GDM1 (cell line): ENCODE results near the gene BUD23.
A peak's percentile ranks its signal among the peaks of the same experiment; 100 is the strongest.
"Not testable (repeated sequence)": the region's sequence is repeated elsewhere in the genome, so short reads cannot be mapped to it uniquely, and the experiment has no call there.

ENCODE experiments used
- DNase-seq: peaks from one replicate; lab custom pipeline; 2025; lab: John Stamatoyannopoulos, UW

BUD23 gene

GRCh38 chr7:73701357-73701995 is 18.1 kb downstream of the BUD23 start:
- no peak for DNase-seq

DNA sequence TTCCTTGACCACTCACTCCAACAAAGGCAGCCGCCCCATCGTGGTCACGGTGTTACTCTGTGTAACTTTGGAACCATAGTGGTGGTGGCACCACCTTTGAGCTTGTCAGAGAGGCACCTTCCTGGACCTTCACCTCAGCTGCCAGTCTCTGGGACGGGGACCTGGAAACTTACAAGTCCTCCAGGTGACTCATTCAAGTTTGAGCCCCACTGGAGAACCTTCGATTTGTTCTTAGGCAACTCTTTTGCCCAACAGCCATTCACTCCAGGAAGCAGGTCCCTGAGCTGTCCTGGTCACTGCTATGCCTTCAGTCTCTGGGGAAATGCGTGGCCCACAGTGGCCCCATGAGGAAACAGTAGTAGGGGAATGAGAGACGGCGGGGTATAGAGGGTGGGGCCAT is 18.8 kb downstream of the BUD23 start:
- DNase-seq = no peak

- no peak for DNase-seq
These were observed 19.3 kb downstream of the BUD23 start for GRCh38 chr7:73702665-73703064.

DNA sequence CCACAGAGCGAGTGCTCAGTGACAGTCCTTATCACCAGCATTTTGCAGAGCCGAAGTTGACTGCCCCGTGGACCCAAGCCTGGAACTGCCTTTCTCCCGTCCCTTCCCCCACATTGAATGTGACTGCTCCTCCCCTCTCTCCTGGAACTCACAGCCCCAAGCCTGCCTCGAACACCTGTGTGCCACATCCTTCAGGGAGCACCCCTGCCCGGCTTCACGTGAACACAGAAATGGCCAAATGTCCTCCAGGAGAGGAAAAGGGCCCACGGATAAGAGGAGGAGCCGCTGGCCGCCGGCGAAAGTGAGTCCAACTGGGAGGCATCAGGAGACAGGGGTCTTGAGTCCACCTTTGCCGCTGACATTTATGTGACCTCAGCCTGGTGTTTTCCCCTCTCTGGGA is 19.8 kb downstream of the BUD23 start:
- no peak for DNase-seq

GRCh38 chr7:73703757-73704639 is 20.6 kb downstream of the BUD23 start:
- DNase-seq = no peak

DNA sequence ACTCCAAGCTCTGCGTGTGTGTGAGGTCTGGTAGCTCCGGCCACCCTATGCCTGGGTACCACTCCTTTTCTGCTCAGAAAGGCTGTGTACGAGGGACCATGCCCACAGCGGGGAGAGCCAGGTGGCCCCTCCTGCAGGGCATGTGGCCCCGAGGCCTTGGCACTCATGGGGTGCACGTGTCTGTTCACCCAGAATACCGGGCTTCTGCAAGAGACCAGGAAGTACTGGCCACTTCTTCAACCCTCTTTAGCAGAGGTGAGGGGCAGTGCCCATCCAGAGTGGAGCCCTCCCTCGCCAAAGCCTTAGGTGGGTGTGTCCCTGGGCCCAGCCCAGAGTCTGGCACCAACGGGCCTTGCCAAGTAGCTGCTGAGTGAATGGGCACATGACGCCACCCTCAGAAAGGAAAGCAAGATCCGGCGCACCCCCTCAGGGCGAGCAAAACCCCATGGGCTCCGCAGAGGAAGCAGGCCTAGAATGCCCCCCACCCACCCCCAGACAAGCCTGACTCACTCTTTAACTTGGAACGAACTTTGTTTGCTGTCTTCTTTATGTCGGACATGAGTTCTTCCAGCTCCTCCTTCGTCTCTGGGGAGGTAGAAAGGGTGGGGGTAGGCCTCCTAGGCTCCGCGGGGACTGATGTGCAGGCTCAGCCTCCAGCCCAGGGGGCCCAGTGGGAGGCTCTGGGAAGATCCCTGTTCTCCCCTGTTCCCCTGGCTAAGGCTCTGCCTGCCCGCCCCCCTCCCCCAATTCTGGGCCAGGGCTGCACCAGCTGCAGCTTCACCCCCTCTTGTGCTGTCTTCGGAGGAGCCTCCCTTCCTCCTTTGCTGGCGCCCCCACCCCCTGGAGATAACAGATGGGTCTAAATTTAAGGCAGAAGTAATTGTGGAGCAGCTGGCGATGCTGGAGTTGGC is 21.5 kb downstream of the BUD23 start:
- DNase-seq = no peak

GRCh38 chr7:73705551-73705920 is 22.1 kb downstream of the BUD23 start:
- no peak for DNase-seq

DNA sequence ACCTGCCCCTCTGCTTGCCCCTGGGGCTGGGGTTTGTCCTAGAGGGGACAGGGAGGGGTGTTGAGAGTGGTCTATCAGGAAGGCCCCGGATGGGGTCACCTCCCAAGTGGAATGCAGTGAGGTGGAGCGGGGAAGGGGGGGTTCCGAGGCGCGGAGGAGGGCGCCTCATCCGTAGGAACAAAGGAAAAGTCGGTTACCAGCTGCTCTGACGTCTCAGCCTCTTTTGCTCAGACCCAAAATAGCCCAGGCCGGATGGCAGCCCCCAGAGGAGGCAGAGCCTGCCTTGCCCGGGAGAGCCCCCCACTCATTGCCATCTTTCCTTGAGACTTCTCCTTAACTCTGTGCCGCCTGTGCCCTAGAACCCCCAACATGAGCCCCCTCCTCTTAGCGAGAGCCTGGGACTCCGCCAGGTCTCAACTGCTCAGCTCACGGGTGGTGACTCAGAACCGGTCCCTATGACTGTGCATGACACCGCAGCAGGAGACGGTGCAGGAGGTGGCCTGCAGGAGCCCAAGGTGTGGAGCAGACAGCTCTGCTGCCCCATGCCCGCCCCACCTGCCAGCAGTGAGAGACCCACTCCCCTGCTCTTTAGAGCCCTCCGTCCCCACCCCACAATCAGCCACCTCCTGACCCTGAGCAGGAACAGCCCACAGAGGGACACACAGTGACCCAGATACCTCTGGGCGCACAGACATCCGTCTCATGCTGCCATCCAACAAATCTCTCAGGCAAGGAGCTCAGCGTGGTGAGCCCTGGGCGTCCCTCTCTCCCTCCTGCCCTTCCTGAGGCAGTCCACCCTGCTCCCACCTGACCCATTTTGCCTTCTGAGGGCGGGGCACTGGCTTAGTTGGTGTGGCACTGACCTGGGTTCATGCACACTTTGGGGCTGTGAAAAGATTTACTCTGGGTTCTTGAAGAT is 23.0 kb downstream of the BUD23 start:
- no peak for DNase-seq

DNA sequence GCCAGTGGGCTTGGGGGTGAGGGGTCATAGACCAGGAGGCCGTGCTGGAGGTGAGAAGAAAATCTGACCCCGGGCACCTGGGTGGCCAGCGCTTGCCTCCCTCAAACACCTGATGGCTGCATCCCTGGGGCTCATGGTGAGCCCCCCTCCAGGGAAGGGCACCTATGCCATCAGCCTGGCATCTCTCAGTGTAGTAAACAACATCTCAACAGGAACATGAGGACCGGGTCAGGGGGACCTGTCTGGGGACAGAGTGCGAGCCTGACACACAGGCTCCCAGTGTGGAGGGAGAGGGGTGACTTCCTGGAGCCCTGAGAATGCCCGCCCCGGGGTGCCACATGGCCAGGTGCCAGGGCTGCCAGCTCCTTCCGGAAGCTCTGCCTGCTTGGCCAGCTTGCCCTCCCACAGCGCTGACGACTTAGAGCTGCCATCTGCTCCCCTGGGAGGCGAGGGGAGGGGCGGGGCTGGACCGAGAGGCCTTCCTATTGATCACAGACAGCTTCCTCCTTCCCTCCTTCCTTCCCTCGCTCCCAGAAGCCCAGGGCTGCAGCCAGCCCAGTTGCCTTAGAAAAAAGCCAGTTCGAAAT is 23.7 kb downstream of the BUD23 start:
- DNase-seq = no peak

DNA sequence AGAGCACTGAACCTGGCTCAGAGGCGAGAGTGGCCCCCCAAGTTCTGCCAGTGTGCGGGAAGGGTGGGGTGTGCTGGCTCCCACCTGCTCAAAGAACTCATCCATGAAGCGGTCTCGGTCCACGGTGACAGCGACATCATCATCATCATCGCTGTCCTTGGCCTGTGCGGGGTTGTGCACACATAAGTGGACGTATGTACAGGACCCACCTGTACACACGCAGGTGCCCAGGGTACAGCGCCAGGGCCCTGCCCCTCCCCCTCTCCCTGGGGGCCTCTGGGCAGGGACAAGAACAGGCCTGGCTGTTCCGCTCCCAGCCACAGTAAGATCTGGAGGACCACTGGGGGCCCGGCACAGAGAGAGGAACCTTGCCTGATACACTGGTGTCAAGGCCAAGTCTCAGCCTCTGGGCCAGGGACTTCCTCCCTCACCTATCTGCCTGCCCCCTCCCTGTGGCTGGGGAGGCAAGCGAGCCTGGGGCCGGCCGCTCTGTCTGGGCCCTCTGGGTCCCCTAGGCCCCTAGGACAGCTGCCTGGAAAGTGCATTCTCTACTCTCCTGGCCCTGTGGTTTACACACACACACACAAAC is 25.7 kb downstream of the BUD23 start:
- DNase-seq = no peak

GRCh38 chr7:73712773-73713172 is 29.4 kb downstream of the BUD23 start:
- DNase-seq = no peak

DNA sequence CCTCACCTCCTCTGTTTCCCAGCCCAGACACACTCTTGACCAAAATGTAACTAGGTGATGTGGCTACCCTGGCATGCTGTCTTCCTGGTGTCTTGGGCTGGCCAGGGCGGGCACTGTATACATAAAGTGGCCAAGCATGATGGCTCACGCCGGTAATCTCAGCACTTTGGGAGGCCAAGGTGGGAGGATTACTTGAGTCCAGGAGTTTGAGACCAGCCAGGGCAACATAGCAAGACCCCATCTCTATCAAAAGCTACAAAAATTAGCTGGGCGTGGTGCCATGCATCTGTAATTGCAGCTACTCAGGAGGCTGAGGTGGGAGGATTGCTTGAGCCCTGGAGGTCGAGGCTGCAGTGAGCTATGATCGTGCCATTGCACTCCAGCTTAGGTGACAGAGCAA is 29.9 kb downstream of the BUD23 start:
- not testable (repeated sequence) for DNase-seq

- no peak for DNase-seq
These were observed 32.4 kb downstream of the BUD23 start for GRCh38 chr7:73715648-73716317.

- DNase-seq = no peak
These were observed 33.0 kb downstream of the BUD23 start for GRCh38 chr7:73716318-73716890.

DNA sequence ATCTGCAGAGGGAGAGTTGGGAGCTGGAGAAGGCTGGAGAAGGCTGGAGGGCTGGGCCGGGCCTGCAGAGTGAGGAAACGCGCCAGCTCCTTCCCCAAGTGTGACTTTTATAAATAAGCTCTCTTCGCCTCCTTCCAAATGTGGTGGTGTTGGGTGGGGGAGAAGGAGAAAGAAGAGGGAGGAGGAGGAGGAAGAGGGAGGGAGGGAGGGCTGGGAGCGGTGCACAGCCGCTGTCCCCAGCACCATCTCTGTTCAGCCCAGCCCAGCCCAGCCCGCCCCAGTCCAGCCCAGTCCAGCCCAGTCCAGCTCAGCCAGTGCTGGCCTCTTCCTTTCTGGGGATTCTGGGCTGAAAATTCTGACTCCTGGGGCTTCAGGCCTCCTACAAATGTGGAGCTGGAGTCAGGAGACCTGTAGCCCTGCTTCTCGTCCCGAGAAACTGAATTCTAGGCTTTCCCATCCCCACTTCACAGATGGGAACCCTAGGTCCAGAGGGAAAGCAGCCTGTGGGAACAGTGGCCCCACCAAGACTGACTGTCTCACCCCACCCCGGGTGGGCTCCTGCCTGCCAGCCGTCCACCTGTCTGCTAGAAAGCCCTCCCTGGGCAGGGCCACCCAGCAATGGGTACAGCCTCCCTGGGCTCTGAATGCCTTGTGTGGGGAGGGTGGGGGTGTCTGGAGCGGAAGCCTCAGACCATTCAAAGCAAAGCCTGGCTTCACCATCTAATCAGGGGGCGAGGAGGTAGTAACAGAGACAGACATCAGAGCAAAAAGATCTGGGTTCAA is 33.8 kb downstream of the BUD23 start:
- DNase-seq = no peak

DNA sequence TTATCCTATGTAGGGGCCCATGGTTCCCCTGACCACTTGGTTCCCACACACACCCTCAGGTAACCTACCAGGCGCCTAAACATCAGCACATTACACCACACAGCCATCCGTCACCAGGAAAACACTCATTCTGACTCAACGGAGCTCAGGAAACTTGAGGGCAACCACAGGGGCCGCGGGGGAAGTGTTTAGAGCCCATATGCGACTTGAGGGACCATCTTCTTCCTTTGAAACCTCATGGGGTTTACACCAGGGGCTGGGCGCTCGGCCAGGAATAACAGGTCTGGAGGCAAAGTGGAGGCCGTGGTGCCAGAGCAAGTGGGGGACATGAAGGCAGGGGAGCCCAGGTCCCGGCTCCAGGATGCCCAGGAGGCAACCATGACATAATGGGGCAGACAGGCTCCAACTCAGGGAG is 34.6 kb downstream of the BUD23 start:
- peak; percentile 91 for DNase-seq

DNA sequence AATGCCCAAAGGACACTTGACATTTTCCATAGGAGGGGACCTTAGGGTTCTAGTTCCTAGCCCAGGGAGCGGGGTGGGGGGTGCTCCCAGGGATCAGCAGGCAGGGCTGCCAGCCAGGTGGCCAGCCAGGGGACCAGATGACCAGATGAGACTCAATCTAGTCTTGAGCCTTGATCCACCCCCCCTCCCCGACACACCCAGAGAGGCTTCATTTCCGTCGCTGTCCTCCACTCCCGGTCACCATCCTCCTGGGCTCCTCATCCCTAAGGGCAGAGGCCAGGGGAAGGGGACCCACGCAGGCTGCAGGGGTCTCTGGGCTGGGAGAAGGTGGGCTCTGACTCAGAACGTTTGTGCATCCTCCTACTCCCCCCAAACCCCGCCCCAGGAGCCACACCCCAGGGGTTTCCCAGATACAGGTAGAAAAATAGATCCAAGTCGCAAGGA is 35.1 kb downstream of the BUD23 start:
- no peak for DNase-seq

GRCh38 chr7:73718905-73719805 is 35.8 kb downstream of the BUD23 start, which contains the start of gene STX1A:
TSS of gene STX1A (minus strand) at chr7:73719669. CDS start at chr7:73719631, 38 bp downstream.
- peak; percentile 49 for DNase-seq
